ENCODE measurements around the gene CCND2. TPM values are rescaled to one million over a fixed set of nuclear protein-coding genes. Genes with fewer than 3 reads are reported as not detected.

Gene CCND2
- total and polyA plus RNA-seq, 2 of the 4 experiments (the other 2 are of a cell fraction) = 1.1 to 2.3 TPM

GRCh38 chr12:4293966-4294505, 20.5 kb downstream of the CCND2 start:
- no peak overlapping the region for H3K4me2 ChIP-seq (ENCODE audit: low read depth, low read length)
- no peak overlapping the region for H3K18ac ChIP-seq (ENCODE audit: low read depth, low read length)
- no peak overlapping the region for H2AK5ac ChIP-seq (ENCODE audit: low read depth, low read length)
- H3K27me3 ChIP-seq (ENCODE audit: control insufficient read depth, insufficient read depth, low read length) = no peaks in the 10 kb centered on the region; the same call in 1 of the 2 replicates
- 97% methylated on average over 5 of the region's 16 CpGs; no CpG with 5 or more reads in 1 of the 2 experiments for WGBS, 2 experiments (ENCODE audit: extremely low coverage in 2 of 2, insufficient read length in 1 of 2)
- H3K4me3 ChIP-seq (ENCODE audit: insufficient read depth, low read depth, low read length) = no peak overlapping the region
- no peak overlapping the region for H2BK120ac ChIP-seq (ENCODE audit: low read depth, low read length)
- intact Hi-C loops (cut with micrococcal nuclease) (no loop called here), in situ Hi-C loops (cut with MboI; ENCODE audit: low sequenced_read_pairs) (no loop called here), dilution Hi-C loops (cut with HindIII; ENCODE audit: low sequenced_read_pairs, unreplicated experiment) (no loop called here)
- H3K56ac ChIP-seq (ENCODE audit: extremely low read depth, insufficient read depth, low read length) = no peak overlapping the region
- BruUV-seq (replicated peaks) = no TSS peak
- H2BK20ac ChIP-seq (ENCODE audit: low read depth, low read length) = no peak overlapping the region
- no peak overlapping the region for H3K14ac ChIP-seq (replicated peaks; ENCODE audit: low read depth, low read length)
- H3K9me3 ChIP-seq (ENCODE audit: control insufficient read depth, insufficient read depth, low read length) = no peaks in the 10 kb centered on the region
- H4K8ac ChIP-seq (ENCODE audit: low read depth in 2 of 2, low read length in 2 of 2) = no peak overlapping the region
- no peaks in the 10 kb centered on the region for H3K4me1 ChIP-seq (ENCODE audit: control insufficient read depth, insufficient read depth, low read length)
- no peak overlapping the region for H2BK15ac ChIP-seq (ENCODE audit: low read depth, low read length)
- DNase-seq (no peak), ATAC-seq (ENCODE audit: low read depth) (no peak)
- 0 out of 2 replicates have a peak, but pooled peaks cover 1% of the 10 kb centered on the region for H3K36me3 ChIP-seq (ENCODE audit: control insufficient read depth, insufficient read depth, low read length)
- H3K9ac ChIP-seq (ENCODE audit: low read depth, low read length) = no peak overlapping the region
- no peaks in the 10 kb centered on the region for H4K20me1 ChIP-seq (ENCODE audit: insufficient read depth, low read length)
- no peak for TF ChIP-seq RCOR1 (IDR thresholded peaks at IDR 0.05; ENCODE audit: insufficient replicate concordance, low read length)
- no peak for TF ChIP-seq NFE2L2 (IDR thresholded peaks at IDR 0.05; ENCODE audit: low read depth, low read length)
- TF ChIP-seq BHLHE40 (IDR thresholded peaks at IDR 0.05; ENCODE audit: low read depth, low read length) = no peak
- no peak for TF ChIP-seq MAZ (IDR thresholded peaks at IDR 0.05; ENCODE audit: borderline replicate concordance, low read depth, low read length)
- TF ChIP-seq CEBPB (IDR thresholded peaks at IDR 0.05; ENCODE audit: low read depth, low read length) = no peak
- TF ChIP-seq CTCF (conservative IDR thresholded peaks at IDR 0.05; ENCODE audit: low read depth, low read length) = no peak
- TF ChIP-seq POLR2A (IDR thresholded peaks at IDR 0.05; ENCODE audit: low read depth, low read length) = no peak
- TF ChIP-seq ELK1 (IDR thresholded peaks at IDR 0.05; ENCODE audit: borderline replicate concordance, low read depth, low read length) = no peak
- no peak for TF ChIP-seq CHD1 (IDR thresholded peaks at IDR 0.05; ENCODE audit: low read depth, low read length)
- no peak for TF ChIP-seq RFX5 (IDR thresholded peaks at IDR 0.05; ENCODE audit: low read depth, low read length)
- TF ChIP-seq RAD21 (IDR thresholded peaks at IDR 0.05; ENCODE audit: low read length) = no peak
- TF ChIP-seq MAFK (IDR thresholded peaks at IDR 0.05; ENCODE audit: low read depth, low read length) = no peak
- no peak overlapping the region for H4K91ac ChIP-seq (ENCODE audit: insufficient read depth, low read depth, low read length)
- no peak overlapping the region for H2AK9ac ChIP-seq (replicated peaks; ENCODE audit: low read depth, low read length, poor library complexity)
- H2AFZ ChIP-seq (replicated peaks; ENCODE audit: low read length, poor library complexity) = no peak overlapping the region
- H4K5ac ChIP-seq (ENCODE audit: low read depth, low read length) = no peak overlapping the region
- no peaks in the 10 kb centered on the region for H3K9me1 ChIP-seq (ENCODE audit: insufficient read depth, low read length)
- CTCF ChIA-PET = interaction anchor here (0.6 kb wide), 1 partner anchor 86 kb away, joined by 3 read pairs; no protein-coding TSS in a partner anchor
- POLR2A ChIA-PET (ENCODE audit: unreplicated experiment) = no interaction called here
- no peaks in the 10 kb centered on the region for H3K79me1 ChIP-seq (ENCODE audit: low read depth in 1 of 2, low read length in 2 of 2)
- H3K27ac ChIP-seq (ENCODE audit: insufficient read depth, low read length) = no peak overlapping the region
- H3K23ac ChIP-seq (ENCODE audit: low read depth, low read length) = no peak overlapping the region
- no peak overlapping the region for H3K4ac ChIP-seq (ENCODE audit: low read depth, low read length)
- H2BK5ac ChIP-seq (ENCODE audit: low read depth, low read length, poor library complexity, severe bottlenecking) = no peak overlapping the region

Data from IMR-90 (cell line).